Liver (tissue), 9 donors: ENCODE results near the gene UGT3A1. TPM values are rescaled to one million over a fixed set of nuclear protein-coding genes. Genes with fewer than 3 reads are reported as not detected.

ENCODE experiments used
- DNase-seq: peaks from one replicate; pipeline ENCODE4 v3.0.0-alpha.2; 2017; ENCODE audit warnings: low spot score
- H3K27ac ChIP-seq, 2 donors: one replicate each; pipeline ENCODE4 v1.7.0; 2013; ENCODE audit warnings: inconsistent platforms in 2 of 2, low read length in 2 of 2, control low read depth in 1 of 2, low read depth in 1 of 2, mild to moderate bottlenecking in 1 of 2
- H3K27me3 ChIP-seq, 4 donors: one replicate each; pipeline versions ENCODE4 v1.6.1 to v1.7.0; 2013; ENCODE audit warnings: low read length in 3 of 4, inconsistent platforms in 1 of 4, mild to moderate bottlenecking in 1 of 4, moderate library complexity in 1 of 4; ENCODE audit not compliant: control insufficient read depth in 4 of 4, insufficient read depth in 4 of 4
- H3K36me3 ChIP-seq, 4 donors: one replicate each; pipeline versions ENCODE4 v1.6.1 to v1.7.0; 2013; ENCODE audit warnings: low read length in 3 of 4, mild to moderate bottlenecking in 3 of 4, low read depth in 1 of 4, moderate library complexity in 1 of 4; ENCODE audit not compliant: control insufficient read depth in 4 of 4, insufficient read depth in 3 of 4
- H3K4me1 ChIP-seq, 4 donors: one replicate each; pipeline versions ENCODE4 v1.6.1 to v1.7.0; 2013; ENCODE audit warnings: low read length in 3 of 4, mild to moderate bottlenecking in 3 of 4, moderate library complexity in 1 of 4; ENCODE audit not compliant: control insufficient read depth in 4 of 4, insufficient read depth in 4 of 4
- H3K4me3 ChIP-seq, 3 donors: one replicate each; pipeline versions ENCODE4 v1.6.1 to v1.7.0; 2013; ENCODE audit warnings: low read length in 3 of 3, control low read depth in 1 of 3, low read depth in 1 of 3, mild to moderate bottlenecking in 1 of 3
- H3K9ac ChIP-seq, 2 donors: one replicate each; pipeline ENCODE4 v1.7.0; 2013; ENCODE audit warnings: low read length in 2 of 2, mild to moderate bottlenecking in 2 of 2, moderate library complexity in 2 of 2, control low read depth in 1 of 2, low read depth in 1 of 2
- H3K9me3 ChIP-seq, 4 donors: one replicate each; pipeline versions ENCODE4 v1.6.1 to v1.7.0; 2013; ENCODE audit warnings: low read length in 3 of 4; ENCODE audit not compliant: control insufficient read depth in 4 of 4
- EGR1 ChIP-seq, 2 donors: IDR thresholded peaks; 2 replicates each; pipeline ENCODE4 v1.6.1; 2016 to 2018; ENCODE audit warnings: antibody characterized with exemption in 2 of 2, low read depth in 2 of 2
- FOXA1 ChIP-seq: IDR thresholded peaks from 2 replicates; pipeline ENCODE4 v1.6.1; 2016; ENCODE audit warnings: antibody characterized with exemption
- FOXA2 ChIP-seq: IDR thresholded peaks from 2 replicates; pipeline ENCODE4 v1.6.1; 2016; ENCODE audit warnings: antibody characterized with exemption
- GABPA ChIP-seq, 2 donors: IDR thresholded peaks in 1 of 2; conservative IDR thresholded peaks in 1 of 2; 2 replicates each; pipeline ENCODE4 v1.6.1; 2016; ENCODE audit warnings: antibody characterized with exemption in 2 of 2, mild to moderate bottlenecking in 1 of 2, moderate library complexity in 1 of 2
- HNF4A ChIP-seq, 2 donors: conservative IDR thresholded peaks; 2 replicates each; pipeline ENCODE4 v1.6.1; 2016; ENCODE audit warnings: antibody characterized with exemption in 2 of 2, mild to moderate bottlenecking in 2 of 2
- HNF4G ChIP-seq: IDR thresholded peaks from 2 replicates; pipeline ENCODE4 v1.6.1; 2016; ENCODE audit warnings: antibody characterized with exemption
- JUND ChIP-seq, 2 donors: IDR thresholded peaks; 2 replicates each; pipeline ENCODE4 v1.6.1; 2016; ENCODE audit warnings: antibody characterized with exemption in 2 of 2
- NR2F2 ChIP-seq: IDR thresholded peaks from 2 replicates; pipeline ENCODE4 v1.6.1; 2016; ENCODE audit warnings: antibody characterized with exemption
- RAD21 ChIP-seq, 2 donors: IDR thresholded peaks; 2 replicates each; pipeline ENCODE4 v1.6.1; 2016; ENCODE audit warnings: antibody characterized with exemption in 2 of 2, mild to moderate bottlenecking in 2 of 2
- RXRA ChIP-seq, 2 donors: IDR thresholded peaks; 2 replicates each; pipeline ENCODE4 v1.6.1; 2017 to 2018; ENCODE audit warnings: antibody characterized with exemption in 2 of 2, mild to moderate bottlenecking in 1 of 2
- SP1 ChIP-seq: IDR thresholded peaks from 2 replicates; pipeline ENCODE4 v1.6.1; 2018; ENCODE audit warnings: antibody characterized with exemption, mild to moderate bottlenecking
- TAF1 ChIP-seq: conservative IDR thresholded peaks from 2 replicates; pipeline ENCODE4 v1.6.1; 2016; ENCODE audit warnings: antibody characterized with exemption, mild to moderate bottlenecking
- YY1 ChIP-seq: IDR thresholded peaks from 2 replicates; pipeline ENCODE4 v1.6.1; 2016; ENCODE audit warnings: antibody characterized with exemption, mild to moderate bottlenecking
- WGBS: extraction: QIAGEN DNeasy Blood & Tissue Kit; methylation state at CpG from one replicate; pipeline ENCODE4 v1.1.7; 2013; 5-methylcytosine and 5-hydroxymethylcytosine counted together
- polyA plus RNA-seq, 2 donors: library from polyadenylated mRNA; stranded (reverse) in 1 of 2; unstranded in 1 of 2; fragments of 200-250 nt in 1 of 2; fragments of >200 nt in 1 of 2; fragmentation: Nextera tagmentation in 1 of 2; extraction: Ambion mirVana in 1 of 2; gene quantifications; one replicate each; pipeline versions ENCODE4 v1.2.1 to v1.2.3, GENCODE V29; 2013 to 2015
- total RNA-seq, 2 donors: library from RNA; depleted of rRNA; stranded (reverse); fragments of >200 nt; gene quantifications; one replicate each; pipeline ENCODE4 v1.2.3, GENCODE V29; 2014
- TF ChIP-seq, protein P1 (sequence below): IDR thresholded peaks from 2 replicates; pipeline ENCODE4 v1.6.1; 2016; ENCODE audit warnings: antibody characterized with exemption
- TF ChIP-seq, protein P2 (sequence below): IDR thresholded peaks from 2 replicates; pipeline ENCODE4 v1.6.1; 2016; ENCODE audit warnings: antibody characterized with exemption, mild to moderate bottlenecking
- TF ChIP-seq, protein P3 (sequence below): IDR thresholded peaks from 2 replicates; pipeline ENCODE4 v1.6.1; 2016; ENCODE audit warnings: antibody characterized with exemption
- TF ChIP-seq, protein P4 (sequence below): IDR thresholded peaks from 2 replicates; pipeline ENCODE4 v1.6.1; 2016; ENCODE audit warnings: antibody characterized with exemption
- TF ChIP-seq, protein P5 (sequence below): fragments of 150-350 bp; IDR thresholded peaks from 2 replicates; pipeline ENCODE4 v1.5.1; 2017; ENCODE audit warnings: improper control_type of control experiment, low read depth, low read length; ENCODE audit not compliant: missing input control
- donor health status: healthy.
- donor health status: healthy.
- donor health status: healthy.
- donor health status: healthy.
- donor health status: healthy.

UGT3A1 gene
- total and polyA plus RNA-seq, 4 donors, result 0.28 to 60.6 (median 21.0) TPM

DNA sequence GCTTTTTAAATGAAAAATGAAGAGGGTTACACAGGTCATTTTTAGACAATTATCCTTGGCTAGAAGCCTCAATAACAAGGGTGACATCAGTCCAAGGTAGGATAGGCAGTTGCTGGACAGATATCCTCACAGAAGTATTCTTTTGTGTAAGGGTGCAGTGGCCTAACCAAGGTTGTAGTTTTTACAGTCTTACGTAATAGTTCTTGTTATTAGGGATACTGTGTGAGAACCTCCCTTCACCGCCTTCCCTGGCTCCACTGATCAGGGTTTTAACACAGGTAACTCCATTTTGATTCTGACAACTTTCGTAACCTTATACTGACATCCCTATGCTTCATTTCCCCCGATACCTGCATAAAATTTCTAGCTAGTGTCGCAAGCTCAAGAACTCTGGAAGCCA, 44.1 kb downstream of the UGT3A1 start:
- WGBS, result 77% methylated on average over 5 of the region's 5 CpGs
- Histone ChIP-seq H3K27ac (no peak overlapping the region), H3K9ac (no peak overlapping the region), H3K4me1 (no peaks in the 10 kb centered on the region), H3K27me3 (no peaks in the 10 kb centered on the region), H3K36me3 (no peaks in the 10 kb centered on the region), H3K4me3 (no peak overlapping the region), H3K9me3 (no peaks in the 10 kb centered on the region)
- TF ChIP-seq TAF1 (no peak), SP1 (no peak), JUND (IDR thresholded peaks at IDR 0.05) (no peak), HNF4G (no peak), GABPA (IDR thresholded peaks at IDR 0.05 in 1 of 2, conservative IDR thresholded peaks at IDR 0.05 in 1 of 2) (no peak), RXRA (IDR thresholded peaks at IDR 0.05) (no peak), FOXA1 (no peak), FOXA2 (no peak), EGR1 (IDR thresholded peaks at IDR 0.05; ENCODE audit: low read depth in 2 of 2) (no peak)
- TF ChIP-seq, protein P1, sequence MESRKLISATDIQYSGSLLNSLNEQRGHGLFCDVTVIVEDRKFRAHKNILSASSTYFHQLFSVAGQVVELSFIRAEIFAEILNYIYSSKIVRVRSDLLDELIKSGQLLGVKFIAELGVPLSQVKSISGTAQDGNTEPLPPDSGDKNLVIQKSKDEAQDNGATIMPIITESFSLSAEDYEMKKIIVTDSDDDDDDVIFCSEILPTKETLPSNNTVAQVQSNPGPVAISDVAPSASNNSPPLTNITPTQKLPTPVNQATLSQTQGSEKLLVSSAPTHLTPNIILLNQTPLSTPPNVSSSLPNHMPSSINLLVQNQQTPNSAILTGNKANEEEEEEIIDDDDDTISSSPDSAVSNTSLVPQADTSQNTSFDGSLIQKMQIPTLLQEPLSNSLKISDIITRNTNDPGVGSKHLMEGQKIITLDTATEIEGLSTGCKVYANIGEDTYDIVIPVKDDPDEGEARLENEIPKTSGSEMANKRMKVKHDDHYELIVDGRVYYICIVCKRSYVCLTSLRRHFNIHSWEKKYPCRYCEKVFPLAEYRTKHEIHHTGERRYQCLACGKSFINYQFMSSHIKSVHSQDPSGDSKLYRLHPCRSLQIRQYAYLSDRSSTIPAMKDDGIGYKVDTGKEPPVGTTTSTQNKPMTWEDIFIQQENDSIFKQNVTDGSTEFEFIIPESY, result no peak
- DNase-seq, result no peak

DNA sequence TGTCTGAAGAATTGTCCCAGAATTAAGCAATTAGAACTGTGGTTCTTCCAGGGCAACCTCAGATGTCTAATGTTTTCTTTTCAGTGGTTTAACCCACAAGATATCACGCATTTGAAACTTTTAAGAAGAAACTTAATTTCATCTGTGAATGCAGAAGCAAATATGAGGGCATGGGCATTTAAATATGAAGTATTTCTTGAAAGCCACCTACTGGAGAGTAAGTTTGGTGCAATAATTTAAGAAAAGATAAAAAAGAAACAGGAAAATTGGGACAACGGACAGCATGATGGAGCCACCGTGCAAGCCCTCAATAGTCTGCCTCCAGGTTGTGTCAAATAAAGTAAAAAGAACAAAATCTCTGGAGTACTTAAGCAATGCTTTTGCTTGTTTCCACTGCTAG, 51.6 kb downstream of the UGT3A1 start:
- H3K9me3 ChIP-seq, result no peaks in the 10 kb centered on the region
- H3K4me3 ChIP-seq, result no peak overlapping the region
- H3K9ac ChIP-seq, result no peak overlapping the region
- no peak overlapping the region for H3K27ac ChIP-seq
- 78% methylated on average over 3 of the region's 3 CpGs for WGBS
- TF ChIP-seq, protein P2, sequence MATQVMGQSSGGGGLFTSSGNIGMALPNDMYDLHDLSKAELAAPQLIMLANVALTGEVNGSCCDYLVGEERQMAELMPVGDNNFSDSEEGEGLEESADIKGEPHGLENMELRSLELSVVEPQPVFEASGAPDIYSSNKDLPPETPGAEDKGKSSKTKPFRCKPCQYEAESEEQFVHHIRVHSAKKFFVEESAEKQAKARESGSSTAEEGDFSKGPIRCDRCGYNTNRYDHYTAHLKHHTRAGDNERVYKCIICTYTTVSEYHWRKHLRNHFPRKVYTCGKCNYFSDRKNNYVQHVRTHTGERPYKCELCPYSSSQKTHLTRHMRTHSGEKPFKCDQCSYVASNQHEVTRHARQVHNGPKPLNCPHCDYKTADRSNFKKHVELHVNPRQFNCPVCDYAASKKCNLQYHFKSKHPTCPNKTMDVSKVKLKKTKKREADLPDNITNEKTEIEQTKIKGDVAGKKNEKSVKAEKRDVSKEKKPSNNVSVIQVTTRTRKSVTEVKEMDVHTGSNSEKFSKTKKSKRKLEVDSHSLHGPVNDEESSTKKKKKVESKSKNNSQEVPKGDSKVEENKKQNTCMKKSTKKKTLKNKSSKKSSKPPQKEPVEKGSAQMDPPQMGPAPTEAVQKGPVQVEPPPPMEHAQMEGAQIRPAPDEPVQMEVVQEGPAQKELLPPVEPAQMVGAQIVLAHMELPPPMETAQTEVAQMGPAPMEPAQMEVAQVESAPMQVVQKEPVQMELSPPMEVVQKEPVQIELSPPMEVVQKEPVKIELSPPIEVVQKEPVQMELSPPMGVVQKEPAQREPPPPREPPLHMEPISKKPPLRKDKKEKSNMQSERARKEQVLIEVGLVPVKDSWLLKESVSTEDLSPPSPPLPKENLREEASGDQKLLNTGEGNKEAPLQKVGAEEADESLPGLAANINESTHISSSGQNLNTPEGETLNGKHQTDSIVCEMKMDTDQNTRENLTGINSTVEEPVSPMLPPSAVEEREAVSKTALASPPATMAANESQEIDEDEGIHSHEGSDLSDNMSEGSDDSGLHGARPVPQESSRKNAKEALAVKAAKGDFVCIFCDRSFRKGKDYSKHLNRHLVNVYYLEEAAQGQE, result no peak
- TF ChIP-seq TAF1 (no peak), FOXA1 (no peak), RAD21 (IDR thresholded peaks at IDR 0.05) (no peak), SP1 (no peak), FOXA2 (no peak), HNF4G (no peak), EGR1 (IDR thresholded peaks at IDR 0.05; ENCODE audit: low read depth in 2 of 2) (no peak), YY1 (no peak), RXRA (IDR thresholded peaks at IDR 0.05) (no peak), HNF4A (conservative IDR thresholded peaks at IDR 0.05) (no peak), NR2F2 (no peak), GABPA (IDR thresholded peaks at IDR 0.05 in 1 of 2, conservative IDR thresholded peaks at IDR 0.05 in 1 of 2) (no peak), JUND (IDR thresholded peaks at IDR 0.05) (no peak)
- TF ChIP-seq, protein P3, sequence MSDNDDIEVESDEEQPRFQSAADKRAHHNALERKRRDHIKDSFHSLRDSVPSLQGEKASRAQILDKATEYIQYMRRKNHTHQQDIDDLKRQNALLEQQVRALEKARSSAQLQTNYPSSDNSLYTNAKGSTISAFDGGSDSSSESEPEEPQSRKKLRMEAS, result no peak
- TF ChIP-seq, protein P4, sequence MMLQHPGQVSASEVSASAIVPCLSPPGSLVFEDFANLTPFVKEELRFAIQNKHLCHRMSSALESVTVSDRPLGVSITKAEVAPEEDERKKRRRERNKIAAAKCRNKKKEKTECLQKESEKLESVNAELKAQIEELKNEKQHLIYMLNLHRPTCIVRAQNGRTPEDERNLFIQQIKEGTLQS, result no peak
- TF ChIP-seq, protein P1, result no peak
- TF ChIP-seq, protein P5, sequence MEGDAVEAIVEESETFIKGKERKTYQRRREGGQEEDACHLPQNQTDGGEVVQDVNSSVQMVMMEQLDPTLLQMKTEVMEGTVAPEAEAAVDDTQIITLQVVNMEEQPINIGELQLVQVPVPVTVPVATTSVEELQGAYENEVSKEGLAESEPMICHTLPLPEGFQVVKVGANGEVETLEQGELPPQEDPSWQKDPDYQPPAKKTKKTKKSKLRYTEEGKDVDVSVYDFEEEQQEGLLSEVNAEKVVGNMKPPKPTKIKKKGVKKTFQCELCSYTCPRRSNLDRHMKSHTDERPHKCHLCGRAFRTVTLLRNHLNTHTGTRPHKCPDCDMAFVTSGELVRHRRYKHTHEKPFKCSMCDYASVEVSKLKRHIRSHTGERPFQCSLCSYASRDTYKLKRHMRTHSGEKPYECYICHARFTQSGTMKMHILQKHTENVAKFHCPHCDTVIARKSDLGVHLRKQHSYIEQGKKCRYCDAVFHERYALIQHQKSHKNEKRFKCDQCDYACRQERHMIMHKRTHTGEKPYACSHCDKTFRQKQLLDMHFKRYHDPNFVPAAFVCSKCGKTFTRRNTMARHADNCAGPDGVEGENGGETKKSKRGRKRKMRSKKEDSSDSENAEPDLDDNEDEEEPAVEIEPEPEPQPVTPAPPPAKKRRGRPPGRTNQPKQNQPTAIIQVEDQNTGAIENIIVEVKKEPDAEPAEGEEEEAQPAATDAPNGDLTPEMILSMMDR, result no peak
- no peaks in the 10 kb centered on the region for H3K4me1 ChIP-seq
- no peaks in the 10 kb centered on the region for H3K27me3 ChIP-seq
- DNase-seq, result no peak
- no peaks in the 10 kb centered on the region for H3K36me3 ChIP-seq
